HG03565 (cell line): ENCODE data around the gene SDK2.
"Not testable (repeated sequence)": the region's sequence is repeated elsewhere in the genome, so short reads cannot be mapped to it uniquely, and the experiment has no call there.

Experiments used
- ATAC-seq: cut with Tn5 transposase; IDR thresholded peaks from one replicate; pipeline ENCODE4 v1.9.1; 2021; ENCODE audit warnings: mild to moderate bottlenecking, moderate library complexity; ENCODE audit not compliant: unreplicated experiment

SDK2 gene

DNA sequence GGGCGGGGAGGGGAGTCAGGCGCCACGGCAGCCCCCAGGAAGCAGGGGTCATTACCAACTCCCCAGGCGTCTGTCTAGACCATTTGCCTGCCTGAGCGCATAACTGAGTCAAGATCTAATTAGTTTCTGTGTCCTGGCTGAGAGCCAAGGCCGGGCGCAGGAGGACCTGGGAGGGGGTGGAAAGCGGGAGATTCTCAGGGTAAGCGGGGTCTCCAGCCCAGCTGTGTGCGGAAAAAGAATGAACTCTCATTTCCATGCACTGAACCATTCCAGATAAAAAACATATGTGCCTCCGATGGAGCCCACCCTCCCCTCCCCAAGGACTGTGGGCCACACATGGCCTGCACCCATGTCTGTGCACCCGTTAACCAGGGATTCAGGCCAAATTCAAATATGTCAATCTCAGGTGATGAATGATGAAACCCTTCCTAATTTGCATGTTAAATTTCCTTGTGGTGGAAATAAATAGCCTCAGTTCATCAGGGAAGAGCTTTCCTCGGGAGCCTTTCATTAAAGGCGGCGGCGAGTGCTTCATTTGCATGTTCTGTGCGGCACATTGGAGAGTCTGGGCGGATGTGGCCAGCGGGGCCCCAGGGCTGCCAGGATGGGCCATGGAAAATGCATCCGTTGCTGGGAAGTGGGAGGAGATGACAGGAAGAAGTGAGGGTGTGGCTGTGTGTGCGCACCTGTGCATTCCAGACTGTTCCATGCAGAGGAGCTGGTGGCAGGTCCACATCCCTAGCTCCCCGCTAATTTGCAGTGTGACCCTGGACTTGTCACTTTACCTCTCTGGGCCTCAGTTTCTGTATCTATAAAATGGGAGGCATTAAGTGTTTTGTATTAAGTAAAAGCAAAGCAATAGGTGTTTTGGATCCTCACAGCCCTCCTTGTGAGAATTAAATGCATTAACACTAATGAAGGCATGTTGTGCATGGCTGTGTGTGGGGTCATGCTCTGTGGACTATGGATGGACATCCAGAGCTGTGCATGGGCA lies 151.1 kb downstream of the SDK2 start:
- ATAC-seq, result no peak

DNA sequence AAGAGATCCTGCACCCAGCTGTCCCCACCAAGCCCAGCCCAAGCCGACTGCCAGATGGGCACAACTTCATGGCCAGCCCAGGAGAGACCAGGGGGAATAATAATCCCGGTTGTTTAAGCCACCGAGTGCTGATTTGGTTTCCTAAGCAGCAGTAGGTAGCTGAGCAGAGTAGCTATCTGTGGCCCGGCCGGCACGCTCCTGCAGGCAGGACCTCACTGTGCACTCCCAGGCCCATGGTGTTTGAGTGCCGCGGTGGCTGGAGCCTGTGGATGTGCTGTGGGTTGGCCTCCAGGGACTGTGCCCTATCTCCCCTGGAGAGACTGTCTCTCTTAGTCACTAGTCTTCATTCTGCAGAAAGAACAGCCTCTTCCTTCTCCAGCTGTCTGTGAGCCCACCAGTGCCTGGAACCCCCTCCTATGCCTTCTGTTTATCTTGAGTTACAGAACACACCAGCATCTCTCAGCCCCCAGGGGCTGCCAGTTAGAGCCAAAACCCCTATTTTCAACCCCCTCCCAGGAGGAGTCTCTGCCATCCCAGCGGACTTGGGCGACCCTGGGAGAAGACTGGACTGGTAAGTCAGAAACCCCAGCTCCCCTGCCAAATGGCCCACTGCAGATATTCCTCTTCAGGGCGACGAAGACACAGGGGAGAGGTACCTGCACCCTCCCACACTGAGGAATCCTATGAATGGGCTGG lies 152.0 kb downstream of the SDK2 start:
- ATAC-seq, result no peak

DNA sequence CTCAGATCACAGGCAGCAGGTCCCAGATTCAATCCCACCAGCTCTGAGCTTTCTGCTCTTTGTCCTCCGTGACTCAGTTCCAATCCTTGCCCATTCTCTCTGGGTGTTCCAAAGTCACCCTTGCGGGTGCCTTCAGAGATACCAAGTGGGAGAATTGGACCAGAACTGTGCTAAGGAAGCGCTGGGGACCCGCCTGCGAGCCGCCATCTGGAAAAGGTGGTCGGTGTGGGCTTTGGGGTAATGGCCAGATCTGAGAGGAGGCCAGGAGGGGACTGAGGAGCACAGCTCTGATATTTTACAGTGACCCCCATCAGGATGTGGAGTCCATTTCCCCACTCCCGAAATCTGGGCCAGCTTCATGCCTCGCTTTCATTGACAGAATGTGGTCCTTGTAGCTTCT lies 152.6 kb downstream of the SDK2 start:
- no peak for ATAC-seq

DNA sequence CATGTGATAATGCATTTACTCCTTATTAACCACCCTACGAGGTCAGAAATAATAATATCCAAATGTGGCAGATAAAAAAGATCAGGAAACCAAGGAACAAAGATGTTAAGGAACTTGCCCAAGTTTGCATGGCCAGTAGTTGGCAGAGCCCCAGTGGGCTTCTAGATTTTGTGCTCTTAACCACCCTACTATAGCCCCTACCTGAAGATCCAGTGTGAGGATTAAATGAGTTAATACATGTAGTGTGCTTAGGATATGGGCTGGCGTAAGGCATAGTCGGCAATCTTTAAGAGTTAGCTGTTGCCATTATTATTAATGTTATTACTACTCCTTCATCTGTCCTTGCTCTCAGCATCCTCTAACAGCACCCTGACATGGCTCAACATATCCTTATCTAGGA lies 153.4 kb downstream of the SDK2 start:
- ATAC-seq, result no peak

DNA sequence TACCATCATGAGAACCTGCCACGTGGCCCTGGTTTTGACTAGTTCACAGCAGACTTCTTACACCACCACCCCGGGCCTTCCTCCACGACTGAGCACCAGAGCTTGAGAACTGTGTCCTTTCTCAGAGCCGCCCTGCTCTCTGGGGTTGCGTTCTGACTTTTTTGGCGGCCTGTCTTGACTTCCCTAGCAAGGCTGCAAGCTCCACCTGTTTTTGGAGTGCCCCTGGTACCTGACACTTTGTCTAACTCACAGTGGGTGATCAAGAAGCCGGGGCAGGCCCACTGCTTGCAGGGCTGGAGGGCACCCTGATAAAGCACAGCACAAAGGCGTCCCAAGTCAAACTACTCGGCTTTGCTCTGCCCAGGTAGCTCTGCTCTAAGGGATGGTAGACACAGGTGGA lies 154.3 kb downstream of the SDK2 start:
- ATAC-seq, result no peak

DNA sequence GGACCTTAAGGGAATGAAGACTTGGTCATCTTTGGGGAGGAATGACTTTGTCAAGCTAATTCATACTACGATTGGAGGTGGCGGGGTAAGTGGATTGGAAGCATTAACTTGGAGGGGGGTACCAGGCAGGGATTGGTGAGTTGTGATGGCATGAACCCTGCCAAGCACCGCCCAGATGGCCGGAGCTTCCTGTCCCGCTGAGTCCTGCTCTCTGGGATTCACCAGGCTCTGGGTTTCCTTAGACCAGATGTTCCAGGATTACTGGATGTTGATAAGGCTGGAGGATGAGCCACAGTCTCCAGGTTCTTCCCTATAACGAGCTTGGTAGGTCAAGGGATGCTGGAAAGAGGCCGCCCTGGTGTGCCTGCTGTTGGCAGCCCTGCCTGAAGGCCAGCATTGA lies 154.9 kb downstream of the SDK2 start:
- no peak for ATAC-seq

DNA sequence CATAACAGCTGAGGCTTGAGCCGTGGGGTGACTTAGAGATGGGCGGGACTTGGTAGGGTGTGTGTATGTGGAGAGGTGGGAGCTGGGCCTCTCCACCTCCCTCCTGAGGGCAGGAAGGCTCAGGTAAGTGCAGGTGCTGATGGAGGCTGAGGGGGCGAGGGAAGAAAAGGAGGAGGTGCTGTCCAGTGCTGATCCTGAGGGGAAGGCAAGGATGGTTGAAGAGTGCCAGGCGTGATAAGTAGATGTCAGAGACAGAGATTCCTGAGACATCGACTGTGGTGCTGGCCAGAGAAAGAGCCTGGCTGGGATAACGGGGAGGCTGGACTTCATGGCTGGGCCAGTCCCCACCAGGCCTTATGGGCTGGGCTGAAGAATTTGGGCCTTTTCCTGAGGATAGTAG lies 159.1 kb downstream of the SDK2 start:
- ATAC-seq, result no peak

DNA sequence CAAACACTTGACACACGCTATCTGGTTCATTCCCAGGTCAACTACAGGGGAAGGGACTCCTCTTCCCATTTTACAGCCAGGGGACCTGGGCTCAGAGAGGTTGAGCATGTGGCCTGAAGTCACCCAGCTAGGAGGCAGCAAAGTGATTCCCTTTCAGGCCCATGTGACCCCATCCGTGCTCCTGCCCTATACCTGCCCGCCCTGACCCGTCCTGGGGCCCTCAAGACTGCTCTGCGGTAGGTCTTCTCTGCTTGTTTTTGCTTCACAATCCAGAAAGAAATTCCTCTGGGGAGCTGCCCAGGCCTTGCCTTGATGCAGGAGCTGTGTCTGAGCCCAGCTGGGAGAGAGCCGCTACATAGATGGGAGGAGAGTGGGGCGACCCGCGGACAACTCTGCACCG lies 161.4 kb downstream of the SDK2 start:
- no peak for ATAC-seq

DNA sequence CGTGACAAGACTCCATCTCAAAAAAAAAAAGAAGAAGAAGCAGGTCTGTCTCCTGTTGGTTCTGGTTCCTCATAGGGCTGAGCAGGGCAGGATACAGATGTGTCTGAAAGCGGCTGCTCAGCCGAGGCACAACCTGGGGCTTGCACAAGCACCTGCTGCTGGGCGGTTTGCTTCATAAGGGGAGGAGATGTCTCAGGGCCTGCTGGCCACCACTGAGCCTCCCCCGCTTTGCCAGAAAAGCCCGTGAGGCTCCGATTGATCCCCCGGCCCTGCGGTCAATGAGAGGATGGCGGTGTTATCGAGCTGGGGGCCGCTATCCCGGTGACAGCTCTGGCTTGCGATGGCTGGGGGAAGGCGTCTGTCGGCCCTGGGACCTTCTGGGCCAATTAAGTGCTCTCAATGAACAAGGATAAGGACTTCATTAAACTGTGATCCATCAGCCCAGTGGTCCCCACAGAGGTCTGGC lies 162.0 kb downstream of the SDK2 start:
- no peak for ATAC-seq

DNA sequence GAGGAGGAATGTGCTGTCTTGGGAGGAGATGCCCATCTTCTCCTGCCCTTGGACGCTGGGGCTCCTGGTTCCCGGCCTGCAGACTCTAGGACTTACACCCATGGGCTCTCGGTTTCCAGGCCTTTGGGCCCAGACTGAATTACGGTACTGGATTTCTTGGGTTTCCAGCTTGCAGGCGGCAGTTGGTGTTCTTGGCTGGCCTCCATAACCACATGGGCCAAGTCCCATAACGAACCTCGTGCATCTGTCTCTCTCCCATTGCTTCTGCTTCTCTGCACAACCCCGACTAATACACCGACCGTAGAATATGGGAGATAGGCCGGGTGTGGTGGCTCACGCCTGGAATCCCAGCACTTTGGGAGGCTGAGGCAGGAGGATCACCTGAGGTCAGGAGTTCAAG lies 162.6 kb downstream of the SDK2 start:
- no peak for ATAC-seq

DNA sequence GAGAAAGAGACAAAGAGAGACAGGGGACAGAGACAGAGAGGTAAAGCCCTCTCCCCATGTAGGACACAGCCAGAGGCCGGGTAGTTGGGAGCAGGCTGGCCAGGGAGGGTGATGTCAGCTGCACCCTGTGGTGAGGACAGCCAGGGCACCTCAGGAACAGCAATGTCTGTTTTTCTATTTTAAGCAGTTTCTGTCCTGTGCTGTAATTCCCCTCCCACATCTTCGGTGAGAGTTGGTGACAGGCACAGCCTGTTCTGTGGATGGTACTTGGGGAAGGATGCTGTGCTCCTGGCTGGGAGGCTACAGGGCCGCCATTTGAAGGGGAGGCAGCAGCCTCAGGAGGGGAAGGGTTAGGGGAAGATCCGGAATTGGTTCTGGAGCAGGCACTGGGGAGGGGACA lies 163.5 kb downstream of the SDK2 start:
- ATAC-seq, result no peak

DNA sequence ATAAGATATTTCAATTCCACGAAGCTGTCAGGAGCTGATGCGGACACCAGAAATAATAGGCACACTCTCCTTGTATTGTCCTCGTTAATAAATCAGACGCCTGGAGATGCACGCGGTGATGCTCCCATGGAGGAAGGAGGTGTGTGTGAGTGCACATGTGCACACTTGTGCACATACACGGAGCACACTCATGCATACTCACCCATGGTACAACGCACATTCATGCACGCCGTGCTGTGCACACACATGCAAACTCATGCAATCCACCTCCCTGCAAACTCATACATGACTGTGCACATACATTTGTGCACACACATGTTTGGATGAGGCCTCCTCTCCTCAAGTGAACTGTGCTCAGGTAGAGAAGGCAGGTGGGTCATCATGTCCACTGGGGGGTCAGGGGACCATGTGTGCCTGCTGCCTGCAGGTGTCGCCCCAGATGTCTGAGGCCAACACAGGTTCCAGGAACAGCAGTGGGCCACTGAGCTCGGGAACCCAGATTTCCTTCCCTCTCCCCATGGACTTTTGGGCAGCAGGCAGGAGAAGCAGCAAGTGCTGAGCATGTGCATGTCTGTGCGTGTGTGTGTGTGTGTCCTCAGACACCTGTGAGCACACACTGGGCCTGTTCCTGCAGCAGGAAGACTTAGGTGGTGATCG lies 165.3 kb downstream of the SDK2 start:
- no peak for ATAC-seq

DNA sequence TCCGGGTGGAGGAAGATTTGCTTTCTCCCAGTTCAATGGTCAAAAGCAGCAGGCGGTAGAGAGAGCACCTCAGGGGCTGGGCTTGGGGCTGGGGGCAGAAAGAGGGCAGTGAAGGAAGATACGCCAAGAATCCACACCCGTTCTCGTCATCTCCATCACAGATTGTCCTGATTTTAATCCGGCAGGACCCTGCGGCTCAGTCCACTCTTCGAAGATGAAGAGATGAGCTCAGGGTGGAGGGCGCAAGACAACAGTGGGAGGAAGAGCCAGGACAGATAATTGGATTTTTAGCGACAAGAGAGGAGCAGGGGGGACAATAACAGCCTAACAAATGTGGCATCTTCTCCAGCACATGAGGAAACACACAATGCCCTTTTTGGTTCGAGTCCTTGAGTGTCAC lies 165.9 kb downstream of the SDK2 start:
- ATAC-seq, result no peak

DNA sequence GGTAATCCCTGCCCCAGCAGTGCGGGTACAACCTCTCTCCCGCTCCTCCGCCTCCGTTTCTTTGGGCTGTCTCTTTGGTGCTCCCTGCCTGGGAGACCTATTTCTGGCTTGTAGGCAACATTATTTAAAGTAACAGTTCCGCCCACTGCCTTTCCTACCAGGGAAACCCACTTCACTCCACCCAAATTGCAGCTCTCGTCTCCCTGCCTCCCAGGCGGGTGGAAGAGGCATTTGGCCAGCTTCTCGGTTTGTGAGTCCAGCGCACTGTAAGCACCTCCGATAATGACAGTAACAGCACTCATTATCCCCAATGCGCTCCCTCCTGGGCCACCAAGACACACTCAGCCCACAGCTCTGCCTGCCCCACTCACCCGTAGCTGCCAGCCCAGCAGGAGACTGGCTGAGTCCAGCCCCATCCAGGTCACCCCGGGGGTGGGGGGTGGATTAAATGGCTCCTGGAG lies 167.3 kb downstream of the SDK2 start:
- no peak for ATAC-seq

DNA sequence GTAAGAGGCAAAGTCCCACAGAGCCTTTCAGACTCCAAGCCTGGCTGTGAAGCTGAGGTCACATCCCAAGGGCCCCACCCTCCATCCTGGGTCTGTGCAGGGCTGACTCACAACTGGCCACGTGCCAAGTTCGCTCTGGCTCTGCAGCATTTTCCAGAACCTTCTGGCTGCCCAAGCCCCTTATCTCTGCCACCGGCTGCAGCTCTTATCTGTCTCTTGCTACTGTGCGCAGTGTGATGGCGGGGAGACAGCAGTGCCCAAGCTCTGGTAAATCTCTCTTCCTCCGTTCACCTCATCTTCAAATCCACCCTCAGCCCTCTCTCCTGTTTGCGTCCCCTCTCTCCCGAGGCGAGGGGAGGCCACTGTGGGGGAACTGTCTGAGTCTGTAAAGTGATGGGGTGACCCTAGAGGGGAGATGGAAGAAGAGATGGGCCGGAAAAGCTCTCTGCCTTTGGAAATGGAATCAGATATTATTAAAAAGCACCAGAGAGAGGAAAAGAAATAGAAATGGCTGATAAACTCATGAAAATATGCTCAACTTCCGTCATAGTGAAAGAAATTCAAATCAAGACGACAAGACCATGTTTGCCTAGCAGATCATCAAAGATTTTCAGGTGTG lies 169.8 kb downstream of the SDK2 start:
- ATAC-seq, result no peak

DNA sequence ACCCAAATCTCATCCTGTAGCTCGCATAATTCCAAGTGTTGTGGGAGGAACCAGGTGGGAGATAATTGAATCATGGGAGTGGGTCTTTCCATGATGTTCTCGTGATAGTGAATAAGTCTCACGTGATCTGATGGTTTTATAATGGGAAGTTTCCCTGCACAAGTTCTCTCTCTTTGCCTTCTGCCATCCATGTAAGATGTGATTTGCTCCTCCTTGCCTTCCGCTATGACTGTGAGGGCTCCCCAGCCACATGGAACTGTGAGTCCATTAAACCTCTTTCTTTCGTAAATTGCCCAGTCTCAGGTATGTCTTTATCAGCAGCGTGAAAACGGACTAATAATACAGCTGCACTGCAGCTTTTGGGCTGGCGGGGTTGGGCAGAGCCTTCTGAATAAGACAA lies 171.5 kb downstream of the SDK2 start:
- not testable (repeated sequence) for ATAC-seq

DNA sequence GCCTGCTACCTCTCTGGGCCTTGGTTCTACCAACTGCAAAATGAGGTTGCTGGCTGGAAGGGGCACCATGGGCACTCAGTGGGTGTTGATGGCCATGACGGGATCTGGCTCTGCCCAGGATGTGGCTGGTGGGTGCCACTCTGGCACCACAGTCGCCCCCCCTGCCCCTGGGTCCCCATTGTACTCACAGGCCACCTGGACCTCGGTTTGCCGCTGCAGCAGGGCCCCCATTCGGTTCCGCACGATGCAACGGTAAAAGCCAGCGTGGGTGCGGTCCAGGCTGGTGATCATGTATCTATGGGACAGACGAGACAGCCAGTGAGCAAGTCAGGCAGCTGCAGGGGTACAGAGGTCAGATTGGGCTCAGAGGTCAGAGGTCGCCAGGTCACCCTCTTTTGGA lies 172.3 kb downstream of the SDK2 start:
- no peak for ATAC-seq

DNA sequence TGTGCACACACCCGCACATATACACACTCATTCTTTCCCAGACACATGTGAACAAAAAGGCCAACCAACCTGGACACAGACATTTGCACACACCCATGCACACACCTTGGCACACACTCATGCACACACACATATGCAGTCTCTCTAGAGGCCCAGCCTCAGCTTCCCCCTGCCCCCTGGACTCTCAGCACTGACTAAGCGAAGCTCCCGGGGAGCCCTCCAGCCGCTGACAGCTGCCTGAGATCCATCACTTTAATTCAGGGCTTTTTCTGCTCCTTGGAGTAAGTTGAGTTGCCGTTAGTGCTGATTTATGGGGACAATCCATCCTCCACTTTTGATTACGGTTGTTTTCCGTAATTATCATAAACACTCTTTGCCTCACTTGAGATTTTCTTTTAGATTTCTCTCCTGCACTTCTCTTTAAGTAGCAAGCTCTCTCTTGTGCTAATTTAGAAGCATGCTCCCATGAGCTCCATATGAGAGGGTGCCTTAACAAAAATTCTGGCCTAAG lies 173.9 kb downstream of the SDK2 start:
- no peak for ATAC-seq

DNA sequence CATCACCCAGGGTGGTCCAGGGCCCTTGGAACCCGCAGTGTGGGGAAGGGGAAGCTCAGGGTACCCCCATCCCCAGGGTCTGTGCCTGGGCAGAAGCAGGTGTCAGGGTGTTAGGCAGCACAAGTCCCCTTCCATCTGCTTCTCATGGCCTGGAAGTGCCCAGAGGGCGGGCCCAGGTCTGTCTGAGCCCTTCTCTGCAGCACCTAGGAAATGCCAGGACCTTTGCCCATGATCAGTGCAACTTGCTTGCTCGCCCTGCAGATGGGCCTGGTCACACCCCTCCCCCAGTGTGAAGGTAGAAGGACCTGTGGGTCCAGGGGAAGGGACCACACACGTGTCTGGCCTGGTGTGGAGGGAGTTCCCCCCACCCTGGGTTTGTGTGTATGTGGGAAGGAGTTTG lies 174.9 kb downstream of the SDK2 start:
- no peak for ATAC-seq

DNA sequence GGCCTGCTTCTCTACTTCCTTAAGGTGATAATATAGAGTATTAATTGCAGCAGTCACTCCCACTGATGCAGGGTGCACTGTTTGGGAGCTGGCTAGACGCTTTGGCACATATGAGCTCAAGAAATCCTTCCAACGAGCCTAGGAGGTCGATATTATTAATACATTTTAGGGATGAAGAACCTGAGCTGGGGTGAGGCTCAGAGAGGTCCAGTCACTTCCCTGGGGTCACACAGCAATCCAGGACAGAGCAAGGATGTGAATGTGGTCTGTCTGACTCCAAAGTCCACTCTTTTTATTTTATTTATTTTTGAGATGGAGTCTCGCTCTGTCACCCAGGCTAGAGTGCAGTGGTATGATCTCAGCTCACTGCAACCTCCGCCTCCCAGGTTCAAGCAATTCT lies 176.0 kb downstream of the SDK2 start:
- no peak for ATAC-seq

DNA sequence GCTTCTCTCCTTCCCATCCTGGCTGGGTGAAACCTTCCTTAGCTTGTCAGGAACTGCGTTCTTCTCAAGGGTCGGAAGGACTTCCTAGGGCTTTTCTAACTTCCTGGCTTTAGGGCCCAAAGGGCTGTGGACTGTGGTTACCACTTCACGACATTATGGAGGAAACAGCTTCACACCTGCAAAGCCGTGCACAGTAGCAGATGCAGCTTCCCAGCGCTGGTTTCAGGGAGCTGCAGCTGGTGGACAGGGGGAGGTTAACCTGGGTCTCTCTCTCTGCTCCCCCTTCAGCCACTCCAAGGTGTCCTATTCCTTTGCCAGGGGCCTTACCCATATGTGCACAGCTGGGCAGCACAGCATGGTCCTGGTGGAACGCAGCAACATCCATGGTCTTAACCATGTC lies 176.6 kb downstream of the SDK2 start:
- no peak for ATAC-seq
